ENCODE results near the gene MTERF1.

The MTERF1 gene

GRCh38 chr7:91835091-91835825 lies 45.2 kb downstream of the MTERF1 start:
- H3K4me3 ChIP-seq (ENCODE audit: low read length), result no peak overlapping the region

GRCh38 chr7:91832493-91833045 lies 47.9 kb downstream of the MTERF1 start:
- Histone ChIP-seq H3K9me3 (ENCODE audit: control insufficient read depth, insufficient read depth, low read length) (no peaks in the 10 kb centered on the region), H3K27ac (ENCODE audit: low read depth, low read length) (no peak overlapping the region), H3K9me2 (replicated peaks; ENCODE audit: control insufficient read depth, low read length) (no peaks in the 10 kb centered on the region), H3K36me3 (ENCODE audit: control insufficient read depth, low read length) (no peaks in the 10 kb centered on the region), H4K20me1 (ENCODE audit: control insufficient read depth, insufficient read depth, low read depth, low read length) (no peaks in the 10 kb centered on the region), H3K27me3 (ENCODE audit: control insufficient read depth, low read length) (0 out of 2 replicates have a peak, but pooled peaks cover 3% of the 10 kb centered on the region), H3K4me1 (ENCODE audit: control insufficient read depth, low read length) (no peaks in the 10 kb centered on the region), H3K4me3 (ENCODE audit: low read length) (no peak overlapping the region), H3K4me2 (ENCODE audit: low read length) (no peak overlapping the region), H3F3A (ENCODE audit: control insufficient read depth, insufficient read depth) (no peaks in the 10 kb centered on the region), H3K79me2 (ENCODE audit: control insufficient read depth, low read length) (no peaks in the 10 kb centered on the region)
- TF ChIP-seq, protein P1, sequence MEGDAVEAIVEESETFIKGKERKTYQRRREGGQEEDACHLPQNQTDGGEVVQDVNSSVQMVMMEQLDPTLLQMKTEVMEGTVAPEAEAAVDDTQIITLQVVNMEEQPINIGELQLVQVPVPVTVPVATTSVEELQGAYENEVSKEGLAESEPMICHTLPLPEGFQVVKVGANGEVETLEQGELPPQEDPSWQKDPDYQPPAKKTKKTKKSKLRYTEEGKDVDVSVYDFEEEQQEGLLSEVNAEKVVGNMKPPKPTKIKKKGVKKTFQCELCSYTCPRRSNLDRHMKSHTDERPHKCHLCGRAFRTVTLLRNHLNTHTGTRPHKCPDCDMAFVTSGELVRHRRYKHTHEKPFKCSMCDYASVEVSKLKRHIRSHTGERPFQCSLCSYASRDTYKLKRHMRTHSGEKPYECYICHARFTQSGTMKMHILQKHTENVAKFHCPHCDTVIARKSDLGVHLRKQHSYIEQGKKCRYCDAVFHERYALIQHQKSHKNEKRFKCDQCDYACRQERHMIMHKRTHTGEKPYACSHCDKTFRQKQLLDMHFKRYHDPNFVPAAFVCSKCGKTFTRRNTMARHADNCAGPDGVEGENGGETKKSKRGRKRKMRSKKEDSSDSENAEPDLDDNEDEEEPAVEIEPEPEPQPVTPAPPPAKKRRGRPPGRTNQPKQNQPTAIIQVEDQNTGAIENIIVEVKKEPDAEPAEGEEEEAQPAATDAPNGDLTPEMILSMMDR (IDR thresholded peaks at IDR 0.05; ENCODE audit: low read depth, low read length, poor library complexity, severe bottlenecking), result no peak
- TF ChIP-seq EZH2phosphoT487 (IDR thresholded peaks at IDR 0.05; ENCODE audit: borderline replicate concordance, low read length), result no peak

More at GRCh38 chr7:91835091-91835825, 45.2 kb downstream of the MTERF1 start:
- TF ChIP-seq EZH2phosphoT487 (IDR thresholded peaks at IDR 0.05; ENCODE audit: borderline replicate concordance, low read length), result no peak
- TF ChIP-seq, protein P1 (IDR thresholded peaks at IDR 0.05; ENCODE audit: low read depth, low read length, poor library complexity, severe bottlenecking), result no peak
- Histone ChIP-seq H3K27ac (ENCODE audit: low read depth, low read length) (no peak overlapping the region), H3K36me3 (ENCODE audit: control insufficient read depth, low read length) (no peaks in the 10 kb centered on the region), H3K9me2 (replicated peaks; ENCODE audit: control insufficient read depth, low read length) (no peaks in the 10 kb centered on the region), H3K9me3 (ENCODE audit: control insufficient read depth, insufficient read depth, low read length) (no peaks in the 10 kb centered on the region), H3K79me2 (ENCODE audit: control insufficient read depth, low read length) (no peaks in the 10 kb centered on the region), H3K4me2 (ENCODE audit: low read length) (no peak overlapping the region), H3K27me3 (ENCODE audit: control insufficient read depth, low read length) (0 out of 2 replicates have a peak, but pooled peaks cover 3% of the 10 kb centered on the region), H3K4me1 (ENCODE audit: control insufficient read depth, low read length) (no peaks in the 10 kb centered on the region), H3F3A (ENCODE audit: control insufficient read depth, insufficient read depth) (no peaks in the 10 kb centered on the region), H4K20me1 (ENCODE audit: control insufficient read depth, insufficient read depth, low read depth, low read length) (no peaks in the 10 kb centered on the region)

DNA sequence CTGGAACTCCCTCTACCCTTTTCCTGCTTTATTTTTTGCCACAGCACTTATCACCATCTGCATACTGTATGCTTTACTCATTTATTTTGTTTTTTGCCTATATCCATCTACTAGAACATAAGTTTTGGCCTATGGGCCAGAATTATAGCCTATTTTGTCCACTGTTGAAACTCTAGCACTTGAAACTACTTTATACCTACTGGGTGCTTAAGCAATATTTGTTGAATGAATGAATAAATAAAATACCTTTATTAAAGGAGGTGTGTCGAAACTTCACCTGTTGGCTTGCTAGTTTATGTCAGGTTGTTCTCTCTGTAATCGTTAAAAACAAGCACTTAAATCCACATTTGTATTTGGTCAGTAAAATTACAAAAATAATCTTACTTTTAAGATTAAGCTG lies 53.3 kb downstream of the MTERF1 start:
- Histone ChIP-seq H3K4me1 (ENCODE audit: control insufficient read depth, low read length) (no peaks in the 10 kb centered on the region), H4K20me1 (ENCODE audit: control insufficient read depth, insufficient read depth, low read depth, low read length) (no peaks in the 10 kb centered on the region), H3K9me3 (ENCODE audit: control insufficient read depth, insufficient read depth, low read length) (no peaks in the 10 kb centered on the region), H3K27me3 (ENCODE audit: control insufficient read depth, low read length) (no peaks in the 10 kb centered on the region), H3K4me2 (ENCODE audit: low read length) (no peak overlapping the region), H3K79me2 (ENCODE audit: control insufficient read depth, low read length) (no peaks in the 10 kb centered on the region), H3K4me3 (ENCODE audit: low read length) (no peak overlapping the region), H3K27ac (ENCODE audit: low read depth, low read length) (no peak overlapping the region), H3K36me3 (ENCODE audit: control insufficient read depth, low read length) (no peaks in the 10 kb centered on the region), H3K9me2 (replicated peaks; ENCODE audit: control insufficient read depth, low read length) (no peaks in the 10 kb centered on the region), H3F3A (ENCODE audit: control insufficient read depth, insufficient read depth) (no peaks in the 10 kb centered on the region)
- no peak for TF ChIP-seq EZH2phosphoT487 (IDR thresholded peaks at IDR 0.05; ENCODE audit: borderline replicate concordance, low read length)
- TF ChIP-seq, protein P1 (IDR thresholded peaks at IDR 0.05; ENCODE audit: low read depth, low read length, poor library complexity, severe bottlenecking), result no peak
